ENCODE results near the gene HSD11B1.
"Not testable (repeated sequence)": the region's sequence is repeated elsewhere in the genome, so short reads cannot be mapped to it uniquely, and the experiment has no call there.

HSD11B1 gene

DNA sequence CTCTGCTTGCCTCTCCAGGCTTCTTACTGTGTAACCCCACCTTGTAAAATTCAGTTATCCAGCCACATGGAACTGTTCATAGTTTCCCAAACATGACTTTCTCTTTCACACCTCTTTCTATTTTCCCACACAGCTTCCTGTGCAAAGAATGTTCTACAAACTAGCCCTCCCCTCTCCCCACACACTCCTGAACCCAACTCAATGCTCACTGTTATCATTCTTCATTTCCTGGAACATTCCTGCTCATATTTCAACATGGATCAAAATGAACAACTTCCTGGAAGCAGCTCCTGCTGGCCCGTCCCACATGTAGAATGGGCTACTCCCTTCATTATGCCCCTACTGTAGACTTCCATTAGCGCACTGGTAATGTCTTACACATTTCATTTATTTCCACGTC is 7.5 kb upstream of the HSD11B1 start:
- no peaks in the 10 kb centered on the region for H3K9me3 ChIP-seq (ENCODE audit: insufficient read depth, low read length, severe bottlenecking)
- no peaks in the 10 kb centered on the region for H3K36me3 ChIP-seq (ENCODE audit: insufficient read depth, low read length)
- H3K4me2 ChIP-seq (ENCODE audit: insufficient read depth, low read length), result no peak overlapping the region
- no peak for ATAC-seq (ENCODE audit: insufficient read depth, low read depth)
- H2AFZ ChIP-seq (ENCODE audit: low read depth, low read length), result no peak overlapping the region
- H3K27me3 ChIP-seq (ENCODE audit: insufficient read depth, low read length, poor library complexity), result peaks cover 4% of the 10 kb centered on the region
- H4K20me1 ChIP-seq (ENCODE audit: insufficient read depth, low read length), result no peaks in the 10 kb centered on the region
- H3K27ac ChIP-seq (ENCODE audit: low read length), result no peak overlapping the region
- no peak overlapping the region for H3K4me3 ChIP-seq (ENCODE audit: low read depth in 1 of 2, low read length in 2 of 2)
- H3K9ac ChIP-seq (ENCODE audit: low read depth, low read length), result no peak overlapping the region
- DNase-seq, result no peak
- peaks cover 4% of the 10 kb centered on the region for H3K4me1 ChIP-seq (ENCODE audit: insufficient read depth, low read length)
- no peak for TF ChIP-seq EZH2 (IDR thresholded peaks at IDR 0.05; ENCODE audit: borderline replicate concordance, low read depth, low read length, severe bottlenecking)
- TF ChIP-seq, protein P1, sequence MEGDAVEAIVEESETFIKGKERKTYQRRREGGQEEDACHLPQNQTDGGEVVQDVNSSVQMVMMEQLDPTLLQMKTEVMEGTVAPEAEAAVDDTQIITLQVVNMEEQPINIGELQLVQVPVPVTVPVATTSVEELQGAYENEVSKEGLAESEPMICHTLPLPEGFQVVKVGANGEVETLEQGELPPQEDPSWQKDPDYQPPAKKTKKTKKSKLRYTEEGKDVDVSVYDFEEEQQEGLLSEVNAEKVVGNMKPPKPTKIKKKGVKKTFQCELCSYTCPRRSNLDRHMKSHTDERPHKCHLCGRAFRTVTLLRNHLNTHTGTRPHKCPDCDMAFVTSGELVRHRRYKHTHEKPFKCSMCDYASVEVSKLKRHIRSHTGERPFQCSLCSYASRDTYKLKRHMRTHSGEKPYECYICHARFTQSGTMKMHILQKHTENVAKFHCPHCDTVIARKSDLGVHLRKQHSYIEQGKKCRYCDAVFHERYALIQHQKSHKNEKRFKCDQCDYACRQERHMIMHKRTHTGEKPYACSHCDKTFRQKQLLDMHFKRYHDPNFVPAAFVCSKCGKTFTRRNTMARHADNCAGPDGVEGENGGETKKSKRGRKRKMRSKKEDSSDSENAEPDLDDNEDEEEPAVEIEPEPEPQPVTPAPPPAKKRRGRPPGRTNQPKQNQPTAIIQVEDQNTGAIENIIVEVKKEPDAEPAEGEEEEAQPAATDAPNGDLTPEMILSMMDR (IDR thresholded peaks at IDR 0.05; ENCODE audit: borderline replicate concordance, extremely low read depth, low read length, poor library complexity, severe bottlenecking), result no peak
- H3K79me2 ChIP-seq (ENCODE audit: insufficient read depth, low read length), result no peaks in the 10 kb centered on the region

DNA sequence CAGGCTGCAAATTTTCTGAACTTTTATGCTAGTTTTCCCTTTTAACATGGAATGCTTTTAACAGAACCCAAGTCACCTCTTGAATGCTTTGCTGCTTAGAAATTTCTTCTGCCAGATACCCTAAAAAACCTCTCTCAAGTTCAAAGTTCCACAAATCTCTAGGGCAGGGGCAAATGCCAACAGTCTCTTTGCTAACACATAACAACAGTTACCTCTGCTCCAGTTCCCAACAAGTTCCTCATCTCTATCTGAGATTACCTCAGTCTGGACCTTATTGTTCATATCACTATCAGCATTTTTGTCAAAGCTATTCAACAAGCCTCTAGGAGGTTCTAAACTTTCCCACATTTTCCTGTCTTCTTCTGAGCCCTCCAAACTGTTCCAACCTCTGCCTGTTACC is 4.0 kb upstream of the HSD11B1 start:
- not testable (repeated sequence) for H3K36me3 ChIP-seq (ENCODE audit: insufficient read depth, low read length); H3K4me3 ChIP-seq (ENCODE audit: low read depth in 1 of 2, low read length in 2 of 2); H2AFZ ChIP-seq (ENCODE audit: low read depth, low read length); ATAC-seq (ENCODE audit: insufficient read depth, low read depth); H4K20me1 ChIP-seq (ENCODE audit: insufficient read depth, low read length); H3K79me2 ChIP-seq (ENCODE audit: insufficient read depth, low read length); H3K4me1 ChIP-seq (ENCODE audit: insufficient read depth, low read length); H3K27me3 ChIP-seq (ENCODE audit: insufficient read depth, low read length, poor library complexity); H3K4me2 ChIP-seq (ENCODE audit: insufficient read depth, low read length); H3K9me3 ChIP-seq (ENCODE audit: insufficient read depth, low read length, severe bottlenecking); H3K27ac ChIP-seq (ENCODE audit: low read length); DNase-seq; H3K9ac ChIP-seq (ENCODE audit: low read depth, low read length)

DNA sequence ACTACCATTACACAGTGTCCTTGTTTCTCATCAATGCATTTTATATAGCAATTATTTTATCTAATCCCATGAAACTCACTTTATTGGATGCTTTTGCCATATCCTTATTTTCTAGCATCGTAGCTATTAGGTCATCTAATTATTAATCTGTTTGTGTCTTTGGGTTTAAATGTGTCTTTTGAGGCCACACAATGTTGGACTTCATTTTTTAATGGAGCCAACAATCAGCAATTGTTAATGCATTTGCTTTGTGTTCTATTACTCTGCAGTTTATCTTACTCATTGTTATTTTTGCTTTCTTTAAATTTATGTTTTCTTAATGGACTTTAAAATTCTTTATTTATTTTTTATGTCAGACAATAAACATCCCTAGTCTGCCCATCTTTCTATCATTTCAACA is 1.8 kb upstream of the HSD11B1 start:
- Histone ChIP-seq H3K27ac (ENCODE audit: low read length) (no peak overlapping the region), H3K9me3 (ENCODE audit: insufficient read depth, low read length, severe bottlenecking) (no peaks in the 10 kb centered on the region), H4K20me1 (ENCODE audit: insufficient read depth, low read length) (no peaks in the 10 kb centered on the region), H3K36me3 (ENCODE audit: insufficient read depth, low read length) (no peaks in the 10 kb centered on the region), H3K4me1 (ENCODE audit: insufficient read depth, low read length) (no peaks in the 10 kb centered on the region), H3K9ac (ENCODE audit: low read depth, low read length) (no peak overlapping the region), H3K27me3 (ENCODE audit: insufficient read depth, low read length, poor library complexity) (peaks cover 4% of the 10 kb centered on the region), H3K79me2 (ENCODE audit: insufficient read depth, low read length) (no peaks in the 10 kb centered on the region), H3K4me2 (ENCODE audit: insufficient read depth, low read length) (no peak overlapping the region), H3K4me3 (ENCODE audit: low read depth in 1 of 2, low read length in 2 of 2) (no peak overlapping the region), H2AFZ (ENCODE audit: low read depth, low read length) (no peak overlapping the region)
- DNase-seq (no peak), ATAC-seq (ENCODE audit: insufficient read depth, low read depth) (no peak)
- no peak for TF ChIP-seq EZH2 (IDR thresholded peaks at IDR 0.05; ENCODE audit: borderline replicate concordance, low read depth, low read length, severe bottlenecking)
- TF ChIP-seq, protein P1 (IDR thresholded peaks at IDR 0.05; ENCODE audit: borderline replicate concordance, extremely low read depth, low read length, poor library complexity, severe bottlenecking), result no peak

DNA sequence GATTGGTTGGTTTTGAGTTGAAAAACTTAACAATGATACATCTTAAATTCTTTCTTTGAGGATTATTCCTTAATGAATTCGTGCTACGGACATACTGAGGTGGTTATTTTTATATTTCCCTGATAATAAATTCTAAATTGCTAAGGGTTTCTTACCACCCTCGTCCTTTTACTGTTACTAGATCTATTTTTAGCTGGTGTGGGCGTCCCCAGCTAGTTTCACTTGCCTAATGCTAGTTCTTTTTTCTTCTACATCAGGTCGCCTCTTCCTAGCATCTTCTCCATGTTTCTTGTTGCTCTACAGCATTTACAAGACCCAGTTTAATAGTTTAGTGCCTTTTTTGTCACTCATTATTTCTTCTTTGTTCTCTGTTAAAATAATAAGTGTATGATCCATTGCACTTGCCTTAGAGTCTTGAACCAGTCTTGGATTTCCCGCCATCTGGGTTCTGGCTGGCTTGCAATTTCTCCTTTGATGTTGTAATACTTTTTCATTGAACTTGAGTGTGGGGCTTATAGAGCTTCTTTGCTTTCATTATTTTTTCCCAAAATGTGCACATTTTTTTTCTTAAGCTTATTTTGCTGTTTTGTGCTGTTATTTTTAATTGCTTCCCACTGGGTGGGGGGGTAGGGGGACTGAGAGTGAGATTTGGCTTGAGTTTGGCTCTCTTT is 677 bp upstream of the HSD11B1 start:
- Histone ChIP-seq H3K36me3 (ENCODE audit: insufficient read depth, low read length) (no peaks in the 10 kb centered on the region), H3K27me3 (ENCODE audit: insufficient read depth, low read length, poor library complexity) (peaks cover 4% of the 10 kb centered on the region), H3K4me1 (ENCODE audit: insufficient read depth, low read length) (no peaks in the 10 kb centered on the region), H3K9ac (ENCODE audit: low read depth, low read length) (no peak overlapping the region), H3K4me2 (ENCODE audit: insufficient read depth, low read length) (no peak overlapping the region), H3K27ac (ENCODE audit: low read length) (no peak overlapping the region), H3K9me3 (ENCODE audit: insufficient read depth, low read length, severe bottlenecking) (no peaks in the 10 kb centered on the region), H3K79me2 (ENCODE audit: insufficient read depth, low read length) (no peaks in the 10 kb centered on the region), H3K4me3 (ENCODE audit: low read depth in 1 of 2, low read length in 2 of 2) (no peak overlapping the region), H2AFZ (ENCODE audit: low read depth, low read length) (no peak overlapping the region), H4K20me1 (ENCODE audit: insufficient read depth, low read length) (no peaks in the 10 kb centered on the region)
- TF ChIP-seq, protein P1 (IDR thresholded peaks at IDR 0.05; ENCODE audit: borderline replicate concordance, extremely low read depth, low read length, poor library complexity, severe bottlenecking), result no peak
- TF ChIP-seq EZH2 (IDR thresholded peaks at IDR 0.05; ENCODE audit: borderline replicate concordance, low read depth, low read length, severe bottlenecking), result no peak
- DNase-seq, result no peak
- no peak for ATAC-seq (ENCODE audit: insufficient read depth, low read depth)

All from DND-41 (cell line).